ENCODE measurements around the gene SESN3.

SESN3 gene

DNA sequence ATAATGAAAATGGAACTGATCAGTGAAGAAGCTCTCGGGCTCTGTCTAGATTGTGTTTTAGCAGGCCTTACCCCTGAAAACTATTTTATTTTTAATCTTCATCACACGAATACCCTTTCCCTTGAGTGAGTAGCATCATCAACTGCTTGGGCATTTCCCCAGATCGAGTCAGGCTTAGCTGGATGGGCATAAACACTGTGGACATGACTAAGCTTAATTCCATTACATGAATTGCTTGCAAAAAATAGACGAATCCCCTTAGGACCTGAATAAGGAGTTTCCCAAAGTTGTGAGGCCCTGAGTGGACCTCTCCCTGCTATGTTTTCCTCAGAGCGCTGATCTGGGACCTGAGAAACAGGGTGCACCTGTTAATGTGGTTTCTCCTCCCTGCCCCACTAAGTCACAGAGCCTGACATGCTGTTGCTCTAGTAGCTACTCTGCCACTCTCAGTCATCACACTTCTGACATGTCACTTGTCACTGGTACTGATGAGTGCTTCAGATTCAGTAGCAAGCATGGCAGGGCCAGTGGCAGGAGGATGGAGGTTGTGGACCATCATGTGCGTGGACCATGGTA is 87.8 kb downstream of the SESN3 start:
- no peak for TF ChIP-seq EZH2 (IDR thresholded peaks at IDR 0.05; ENCODE audit: borderline replicate concordance, low read length)
- TF ChIP-seq, protein P1, sequence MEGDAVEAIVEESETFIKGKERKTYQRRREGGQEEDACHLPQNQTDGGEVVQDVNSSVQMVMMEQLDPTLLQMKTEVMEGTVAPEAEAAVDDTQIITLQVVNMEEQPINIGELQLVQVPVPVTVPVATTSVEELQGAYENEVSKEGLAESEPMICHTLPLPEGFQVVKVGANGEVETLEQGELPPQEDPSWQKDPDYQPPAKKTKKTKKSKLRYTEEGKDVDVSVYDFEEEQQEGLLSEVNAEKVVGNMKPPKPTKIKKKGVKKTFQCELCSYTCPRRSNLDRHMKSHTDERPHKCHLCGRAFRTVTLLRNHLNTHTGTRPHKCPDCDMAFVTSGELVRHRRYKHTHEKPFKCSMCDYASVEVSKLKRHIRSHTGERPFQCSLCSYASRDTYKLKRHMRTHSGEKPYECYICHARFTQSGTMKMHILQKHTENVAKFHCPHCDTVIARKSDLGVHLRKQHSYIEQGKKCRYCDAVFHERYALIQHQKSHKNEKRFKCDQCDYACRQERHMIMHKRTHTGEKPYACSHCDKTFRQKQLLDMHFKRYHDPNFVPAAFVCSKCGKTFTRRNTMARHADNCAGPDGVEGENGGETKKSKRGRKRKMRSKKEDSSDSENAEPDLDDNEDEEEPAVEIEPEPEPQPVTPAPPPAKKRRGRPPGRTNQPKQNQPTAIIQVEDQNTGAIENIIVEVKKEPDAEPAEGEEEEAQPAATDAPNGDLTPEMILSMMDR (IDR thresholded peaks at IDR 0.05; ENCODE audit: low read length) = no peak
- Histone ChIP-seq H3K36me3 (ENCODE audit: insufficient read depth, low read length) (no peaks in the 10 kb centered on the region), H2AFZ (ENCODE audit: low read length) (no peak overlapping the region), H3K27ac (ENCODE audit: low read depth, low read length, poor library complexity, severe bottlenecking) (no peak overlapping the region), H3K4me3 (ENCODE audit: low read depth, low read length, poor library complexity, severe bottlenecking) (no peak overlapping the region), H3K4me1 (ENCODE audit: insufficient read depth, low read length, severe bottlenecking) (no peaks in the 10 kb centered on the region), H3K79me2 (ENCODE audit: insufficient read depth, low read length) (no peaks in the 10 kb centered on the region), H3K9me2 (ENCODE audit: low read depth, low read length) (no peaks in the 10 kb centered on the region), H4K20me1 (ENCODE audit: insufficient read depth, low read length) (no peaks in the 10 kb centered on the region), H3K27me3 (ENCODE audit: insufficient read depth, low read length) (no peaks in the 10 kb centered on the region), H3F3A (ENCODE audit: insufficient read depth, low read length) (no peaks in the 10 kb centered on the region), H3K9ac (ENCODE audit: low read length) (no peak overlapping the region), H3K4me2 (ENCODE audit: low read length) (no peak overlapping the region), H3K9me3 (ENCODE audit: low read length) (no peaks in the 10 kb centered on the region)

- TF ChIP-seq, protein P1 (IDR thresholded peaks at IDR 0.05; ENCODE audit: low read length) = no peak
- no peak for TF ChIP-seq EZH2 (IDR thresholded peaks at IDR 0.05; ENCODE audit: borderline replicate concordance, low read length)
- H3K36me3 ChIP-seq (ENCODE audit: insufficient read depth, low read length) = no peaks in the 10 kb centered on the region
- H3K79me2 ChIP-seq (ENCODE audit: insufficient read depth, low read length) = no peaks in the 10 kb centered on the region
- H2AFZ ChIP-seq (ENCODE audit: low read length) = no peak overlapping the region
- no peaks in the 10 kb centered on the region for H3F3A ChIP-seq (ENCODE audit: insufficient read depth, low read length)
- no peak overlapping the region for H3K4me2 ChIP-seq (ENCODE audit: low read length)
- H3K4me3 ChIP-seq (ENCODE audit: low read depth, low read length, poor library complexity, severe bottlenecking) = no peak overlapping the region
- no peaks in the 10 kb centered on the region for H3K27me3 ChIP-seq (ENCODE audit: insufficient read depth, low read length)
- H3K4me1 ChIP-seq (ENCODE audit: insufficient read depth, low read length, severe bottlenecking) = no peaks in the 10 kb centered on the region
- no peaks in the 10 kb centered on the region for H4K20me1 ChIP-seq (ENCODE audit: insufficient read depth, low read length)
- no peaks in the 10 kb centered on the region for H3K9me2 ChIP-seq (ENCODE audit: low read depth, low read length)
- H3K9ac ChIP-seq (ENCODE audit: low read length) = no peak overlapping the region
- no peak overlapping the region for H3K27ac ChIP-seq (ENCODE audit: low read depth, low read length, poor library complexity, severe bottlenecking)
- no peaks in the 10 kb centered on the region for H3K9me3 ChIP-seq (ENCODE audit: low read length)
These were observed 88.6 kb downstream of the SESN3 start for GRCh38 chr11:95142431-95142830.

DNA sequence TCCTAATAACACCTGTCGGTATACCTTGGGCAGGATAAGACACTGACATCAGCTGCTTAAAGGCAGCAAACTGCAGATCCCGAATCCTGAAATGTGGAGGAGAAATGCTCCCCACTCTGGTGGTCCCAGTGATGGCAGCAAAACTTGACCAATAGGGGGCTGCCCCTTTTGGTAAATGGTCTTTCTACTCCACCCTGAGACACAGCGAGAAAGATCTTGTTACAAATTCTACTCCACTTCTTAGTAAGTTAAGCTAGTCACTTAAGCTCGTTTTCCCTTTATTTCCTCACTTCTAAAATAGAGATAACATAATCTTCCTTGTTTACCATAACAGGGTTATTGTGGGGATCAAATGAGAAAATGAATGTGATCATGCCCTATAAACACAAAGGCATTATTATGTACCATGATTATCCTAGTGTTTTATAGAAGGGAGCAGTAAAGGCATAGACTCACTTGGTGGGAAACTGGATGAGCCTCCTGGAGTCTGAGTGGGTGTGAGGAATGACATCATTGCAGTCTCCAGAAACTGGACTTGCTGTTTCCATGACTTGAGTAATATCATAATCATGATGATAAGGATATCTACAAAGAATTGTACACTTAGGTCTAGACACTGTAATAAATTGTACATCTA is 90.5 kb downstream of the SESN3 start:
- no peak overlapping the region for H2AFZ ChIP-seq (ENCODE audit: low read length)
- H3K27me3 ChIP-seq (ENCODE audit: insufficient read depth, low read length) = no peaks in the 10 kb centered on the region

More for the DNA sequence above, 90.5 kb downstream of the SESN3 start:
- Histone ChIP-seq H4K20me1 (ENCODE audit: insufficient read depth, low read length) (no peaks in the 10 kb centered on the region), H3K4me3 (ENCODE audit: low read depth, low read length, poor library complexity, severe bottlenecking) (no peak overlapping the region), H3K27ac (ENCODE audit: low read depth, low read length, poor library complexity, severe bottlenecking) (no peak overlapping the region), H3K9me3 (ENCODE audit: low read length) (no peaks in the 10 kb centered on the region), H3F3A (ENCODE audit: insufficient read depth, low read length) (no peaks in the 10 kb centered on the region), H3K9ac (ENCODE audit: low read length) (no peak overlapping the region), H3K4me2 (ENCODE audit: low read length) (no peak overlapping the region), H3K4me1 (ENCODE audit: insufficient read depth, low read length, severe bottlenecking) (no peaks in the 10 kb centered on the region), H3K9me2 (ENCODE audit: low read depth, low read length) (no peaks in the 10 kb centered on the region), H3K36me3 (ENCODE audit: insufficient read depth, low read length) (no peaks in the 10 kb centered on the region), H3K79me2 (ENCODE audit: insufficient read depth, low read length) (no peaks in the 10 kb centered on the region)
- TF ChIP-seq, protein P1 (IDR thresholded peaks at IDR 0.05; ENCODE audit: low read length) = no peak
- no peak for TF ChIP-seq EZH2 (IDR thresholded peaks at IDR 0.05; ENCODE audit: borderline replicate concordance, low read length)
